H1 (cell line): ENCODE measurements around the gene CIBAR2. TPM values are rescaled to one million over a fixed set of nuclear protein-coding genes. Genes with fewer than 3 reads are reported as not detected.

ENCODE experiments used
- CTCF ChIA-PET: fragments of 300-600 bp; sonication (Branson Sonifier 250); formaldehyde crosslinking; loops from one replicate; lab custom pipeline; 2021; ENCODE audit not compliant: partially characterized antibody; lab: Charles Lee
- POLR2A ChIA-PET: fragments of 300-600 bp; sonication (Branson Sonifier 250); formaldehyde crosslinking; loops from one replicate; lab custom pipeline; 2021; ENCODE audit warnings: inconsistent platforms; ENCODE audit not compliant: partially characterized antibody; lab: Charles Lee
- DNase-seq, 2 experiments: peaks; one replicate each; pipeline versions ENCODE4 v3.0.0 to v3.0.0-alpha.2; 2010 to 2022; ENCODE audit warnings: low spot score in 2 of 2, low read depth in 1 of 2, mixed read lengths in 1 of 2
- FAIRE-seq: peaks from 2 replicates; lab custom pipeline; 2011; peaks lifted over from hg19 to GRCh38; lab: Jason Lieb, UNC
- H2AFZ ChIP-seq: 2 replicates; pipeline ENCODE4 v1.8.1; 2012; ENCODE audit warnings: low read length, inconsistent platforms
- H2AK5ac ChIP-seq: 2 replicates; pipeline ENCODE4 v1.6.1; 2013; ENCODE audit warnings: low read depth, low read length
- H2BK120ac ChIP-seq: replicated peaks from 2 replicates; pipeline ENCODE3; 2013; ENCODE audit warnings: low read depth, low read length, inconsistent platforms
- H2BK12ac ChIP-seq: 2 replicates; pipeline ENCODE4 v1.6.1; 2013; ENCODE audit warnings: low read depth, low read length
- H2BK15ac ChIP-seq: 2 replicates; pipeline ENCODE4 v1.6.1; 2013; ENCODE audit warnings: low read length
- H2BK20ac ChIP-seq: 2 replicates; pipeline ENCODE4 v1.6.1; 2013; ENCODE audit warnings: low read length
- H2BK5ac ChIP-seq: 2 replicates; pipeline ENCODE4 v1.6.1; 2013; ENCODE audit warnings: low read depth, low read length
- H3K14ac ChIP-seq: 2 replicates; pipeline ENCODE4 v1.6.1; 2013; ENCODE audit warnings: inconsistent platforms; ENCODE audit not compliant: insufficient read length
- H3K18ac ChIP-seq: 2 replicates; pipeline ENCODE4 v1.6.1; 2013; ENCODE audit warnings: low read length; ENCODE audit errors: extremely low read depth
- H3K23ac ChIP-seq: 2 replicates; pipeline ENCODE4 v1.6.1; 2013; ENCODE audit warnings: inconsistent platforms; ENCODE audit not compliant: insufficient read length
- H3K23me2 ChIP-seq: 2 replicates; pipeline ENCODE4 v1.6.1; 2013; ENCODE audit warnings: low read depth, low read length
- H3K27ac ChIP-seq: 2 replicates; pipeline ENCODE4 v1.6.1; 2011; ENCODE audit warnings: low read depth, low read length, inconsistent platforms
- H3K27me3 ChIP-seq, 4 experiments: replicated peaks in 1 of 4; 1 replicate in 1 of 4; 2 replicates in 3 of 4; pipeline versions ENCODE4 v1.6.1 to v1.8.1; 2011 to 2013; ENCODE audit warnings: low read length in 3 of 4, mild to moderate bottlenecking in 3 of 4, inconsistent platforms in 2 of 4, mixed read lengths in 2 of 4, moderate library complexity in 1 of 4; ENCODE audit not compliant: control insufficient read depth in 3 of 4, insufficient read depth in 3 of 4; ENCODE audit errors: extremely low read depth in 1 of 4
- H3K36me3 ChIP-seq, 4 experiments: 2 replicates each; pipeline versions ENCODE4 v1.6.1 to v1.8.1; 2011 to 2013; ENCODE audit warnings: mild to moderate bottlenecking in 4 of 4, low read length in 3 of 4, moderate library complexity in 2 of 4, control low read depth in 1 of 4, inconsistent platforms in 1 of 4; ENCODE audit not compliant: insufficient read depth in 4 of 4, control insufficient read depth in 2 of 4
- H3K4ac ChIP-seq: replicated peaks from 2 replicates; pipeline ENCODE3; 2013; ENCODE audit warnings: low read length, low read depth, mixed read lengths, inconsistent platforms; ENCODE audit not compliant: insufficient read length
- H3K4me1 ChIP-seq, 4 experiments: replicated peaks in 1 of 4; 1 replicate in 1 of 4; 2 replicates in 3 of 4; pipeline versions ENCODE4 v1.6.1 to v1.8.1; 2011 to 2013; ENCODE audit warnings: low read length in 3 of 4, inconsistent platforms in 2 of 4, mixed read lengths in 1 of 4; ENCODE audit not compliant: insufficient read depth in 4 of 4, control insufficient read depth in 3 of 4
- H3K4me2 ChIP-seq, 2 experiments: 2 replicates each; pipeline versions ENCODE4 v1.6.1 to v1.8.1; 2011 to 2013; ENCODE audit warnings: low read depth in 2 of 2, low read length in 2 of 2, control low read depth in 1 of 2, inconsistent platforms in 1 of 2, mild to moderate bottlenecking in 1 of 2; ENCODE audit not compliant: insufficient read depth in 1 of 2
- H3K4me3 ChIP-seq, 4 experiments: fragments of 200-600, 300-600 bp in 1 of 4; sonication (generic), shearing (Covaris generic), sonication (Bioruptor Twin) in 1 of 4; 2 replicates each; pipeline versions ENCODE4 v1.5.1 to v1.8.1; 2011 to 2016; ENCODE audit warnings: low read length in 4 of 4, low read depth in 3 of 4, control low read depth in 2 of 4, inconsistent platforms in 2 of 4, mild to moderate bottlenecking in 2 of 4, mixed read lengths in 1 of 4, moderate library complexity in 1 of 4; ENCODE audit not compliant: insufficient read depth in 2 of 4; ENCODE audit errors: extremely low read depth in 1 of 4
- H3K56ac ChIP-seq: replicated peaks from 2 replicates; pipeline ENCODE3; 2013; ENCODE audit warnings: low read depth, mild to moderate bottlenecking, mixed read lengths, low read length, inconsistent platforms; ENCODE audit not compliant: insufficient read length
- H3K79me1 ChIP-seq: 2 replicates; pipeline ENCODE4 v1.6.1; 2013; ENCODE audit warnings: low read depth, low read length, control low read depth
- H3K79me2 ChIP-seq, 2 experiments: 2 replicates each; pipeline versions ENCODE4 v1.6.1 to v1.8.1; 2012 to 2013; ENCODE audit warnings: low read length in 2 of 2, mild to moderate bottlenecking in 2 of 2, inconsistent platforms in 1 of 2; ENCODE audit not compliant: insufficient read depth in 2 of 2, control insufficient read depth in 1 of 2
- H3K9ac ChIP-seq, 4 experiments: replicated peaks in 1 of 4; 1 replicate in 1 of 4; 2 replicates in 3 of 4; pipeline versions ENCODE4 v1.6.1 to v1.8.1; 2011 to 2013; ENCODE audit warnings: low read depth in 3 of 4, low read length in 3 of 4, control low read depth in 2 of 4, mild to moderate bottlenecking in 2 of 4, moderate library complexity in 2 of 4, inconsistent platforms in 1 of 4; ENCODE audit errors: extremely low read depth in 1 of 4
- H3K9me3 ChIP-seq, 2 experiments: 2 replicates each; pipeline versions ENCODE4 v1.6.1 to v1.8.1; 2012 to 2013; ENCODE audit warnings: mild to moderate bottlenecking in 2 of 2, moderate library complexity in 2 of 2, control low read depth in 1 of 2, inconsistent platforms in 1 of 2, low read depth in 1 of 2, low read length in 1 of 2, mixed read lengths in 1 of 2; ENCODE audit not compliant: insufficient read depth in 2 of 2
- H4K20me1 ChIP-seq, 2 experiments: replicated peaks in 1 of 2; 2 replicates each; pipeline versions ENCODE3 to v1.8.1; 2011 to 2013; ENCODE audit warnings: inconsistent platforms in 2 of 2, low read length in 2 of 2, mild to moderate bottlenecking in 1 of 2; ENCODE audit not compliant: insufficient read depth in 2 of 2, control insufficient read depth in 1 of 2
- H4K5ac ChIP-seq: 2 replicates; pipeline ENCODE4 v1.6.1; 2013; ENCODE audit warnings: low read length, low read depth, mixed read lengths, inconsistent platforms; ENCODE audit not compliant: insufficient read length
- H4K8ac ChIP-seq: 2 replicates; pipeline ENCODE4 v1.8.0; 2013; ENCODE audit warnings: mild to moderate bottlenecking, moderate library complexity, low read length, inconsistent platforms; ENCODE audit not compliant: insufficient read depth; ENCODE audit errors: extremely low read depth
- H4K91ac ChIP-seq: replicated peaks from 2 replicates; pipeline ENCODE3; 2013; ENCODE audit warnings: low read length, mixed read lengths, inconsistent platforms; ENCODE audit not compliant: insufficient read length
- CTCF ChIP-seq, 3 experiments: IDR thresholded peaks; 1 replicate in 2 of 3; 2 replicates in 1 of 3; pipeline versions ENCODE4 v1.5.1 to v1.6.1; 2011; ENCODE audit warnings: low read length in 3 of 3, mild to moderate bottlenecking in 3 of 3, inconsistent platforms in 2 of 3, low read depth in 1 of 3, moderate library complexity in 1 of 3; ENCODE audit not compliant: insufficient read depth in 1 of 3; ENCODE audit errors: control extremely low read depth in 1 of 3
- E2F6 ChIP-seq: IDR thresholded peaks from 2 replicates; pipeline ENCODE4 v1.6.1; 2012; ENCODE audit warnings: inconsistent platforms
- GABPA ChIP-seq: IDR thresholded peaks from 2 replicates; pipeline ENCODE4 v1.6.1; 2011; ENCODE audit warnings: mild to moderate bottlenecking, low read length, moderate library complexity, borderline replicate concordance; ENCODE audit not compliant: insufficient read depth
- RAD21 ChIP-seq, 2 experiments: IDR thresholded peaks in 1 of 2; conservative IDR thresholded peaks in 1 of 2; 2 replicates each; pipeline ENCODE4 v1.6.1; 2011; ENCODE audit warnings: low read depth in 2 of 2, low read length in 2 of 2, improper control_type of control experiment in 1 of 2, inconsistent platforms in 1 of 2, mild to moderate bottlenecking in 1 of 2, moderate library complexity in 1 of 2
- WGBS, 2 experiments: shearing (Covaris generic) in 1 of 2; methylation state at CpG; one replicate each; pipeline versions ENCODE4 v1.1.6 to v1.1.7; 2013 to 2015; ENCODE audit warnings: low lambda C conversion rate in 2 of 2, mixed read lengths in 2 of 2, inconsistent platforms in 1 of 2, low coverage in 1 of 2, missing lambda C conversion rate in 1 of 2; ENCODE audit not compliant: insufficient replicate concordance in 2 of 2, insufficient coverage in 1 of 2, insufficient read length in 1 of 2; ENCODE audit errors: extremely low coverage in 1 of 2, missing lambda C conversion rate in 1 of 2; 5-methylcytosine and 5-hydroxymethylcytosine counted together
- polyA plus RNA-seq, 7 experiments: library from polyadenylated mRNA; depleted of rRNA in 3 of 7; stranded (reverse) in 5 of 7; unstranded in 2 of 7; fragments of >200 nt in 5 of 7; fragments of 200-250 nt in 2 of 7; gene quantifications; 1 replicate in 5 of 7; 2 replicates in 1 of 7; 4 replicates in 1 of 7; pipeline versions ENCODE4 v1.2.1 to v1.2.3, GENCODE V29; 2011 to 2013; ENCODE audit warnings: missing spikeins in 2 of 7, mixed read lengths in 2 of 7
- total RNA-seq: library from RNA; stranded (reverse); fragmentation: NEBNext Ultra II Directional; extraction: Animal tissue kit (Norgen Biotek cat#: 25700); gene quantifications from 2 replicates; pipeline ENCODE4 v1.2.1, GENCODE V29; 2021

The CIBAR2 gene
- total and polyA plus RNA-seq, 2 of the 8 experiments (the other 6 are each of a cell fraction or from before 2014, with no cell fraction given) = 0.18 TPM; not detected in 1

- Histone ChIP-seq H4K5ac (no peak overlapping the region), H3K23ac (no peak overlapping the region), H3K27ac (no peak overlapping the region), H2BK15ac (no peak overlapping the region; the same call in 1 of the 2 replicates), H2AFZ (no peak overlapping the region), H3K23me2 (peaks cover 7% of the 10 kb centered on the region; the same call in 1 of the 2 replicates), H2BK20ac (no peak overlapping the region), H3K27me3 (peaks cover 8 to 39% (median 32%) of the 10 kb centered on the region in 4 experiments), H4K8ac (no peak overlapping the region; the same call in 1 of the 2 replicates), H2BK5ac (no peak overlapping the region; the same call in 1 of the 2 replicates), H3K9me3 (no peaks in the 10 kb centered on the region), H3K4ac (peak overlapping the region; percentile 80), H3K4me2 (no peak overlapping the region), H4K91ac (peak overlapping the region; percentile 18), H3K79me2 (no peaks in the 10 kb centered on the region), H3K9ac (no peak overlapping the region), H2BK12ac (no peak overlapping the region; the same call in 1 of the 2 replicates), H3K4me1 (peaks cover 11 to 21% (median 19%) of the 10 kb centered on the region in 4 experiments), H3K79me1 (no peaks in the 10 kb centered on the region), H2AK5ac (no peak overlapping the region), H3K18ac (no peak overlapping the region), H2BK120ac (no peak overlapping the region), H3K14ac (no peak overlapping the region), H3K4me3 (no peak overlapping the region), H3K36me3 (no peaks in the 10 kb centered on the region), H3K56ac (no peak overlapping the region), H4K20me1 (peaks cover 0 to 2% of the 10 kb centered on the region in 2 experiments)
- POLR2A ChIA-PET = interaction anchor here (0.8 kb wide), 1 partner anchor 10 kb away, joined by 5 read pairs; no protein-coding TSS in a partner anchor
- WGBS, 2 experiments = 73% methylated on average over 36 of the region's 37 CpGs; no CpG with 5 or more reads in 1 of the 2 experiments
- peak; percentile 44 to 89 for DNase-seq
- CTCF ChIA-PET = interaction anchor here (0.6 to 4.4 kb wide), 43 partner anchors 9 to 468 kb away, joined by 3 to 29 read pairs (median 4); partner anchors contain the start of genes KIAA0513 and ZDHHC7
- FAIRE-seq = peak; percentile 79
- TF ChIP-seq E2F6 = no peak
- TF ChIP-seq GABPA = peak; percentile 40; the same call in 1 of the 2 replicates
- TF ChIP-seq RAD21 (IDR thresholded peaks at IDR 0.05 in 1 of 2, conservative IDR thresholded peaks at IDR 0.05 in 1 of 2; ENCODE audit: low read depth in 2 of 2, low read length in 2 of 2) = peak; percentile 68 to 83
- TF ChIP-seq CTCF (IDR thresholded peaks at IDR 0.05; ENCODE audit: control extremely low read depth in 1 of 3, insufficient read depth in 1 of 3, low read depth in 1 of 3, low read length in 3 of 3) = peak; percentile 89 to 94 (median 93)
Measured at GRCh38 chr16:85086347-85087291, 25.7 kb downstream of the CIBAR2 start.
